B cell (primary cell): ENCODE data around the gene P2RX7.

Experiments used
- EZH2 ChIP-seq: IDR thresholded peaks from 2 replicates; pipeline ENCODE4 v1.6.1; 2012; ENCODE audit warnings: borderline replicate concordance, low read depth, mild to moderate bottlenecking, moderate library complexity, low read length; ENCODE audit not compliant: insufficient read depth, poor library complexity, severe bottlenecking
- TF ChIP-seq, protein P1 (sequence below): fragments of 200-600 bp; IDR thresholded peaks from one replicate; pipeline ENCODE4 v1.8.0; 2022; ENCODE audit warnings: antibody characterized with exemption, mild to moderate bottlenecking

DNA sequence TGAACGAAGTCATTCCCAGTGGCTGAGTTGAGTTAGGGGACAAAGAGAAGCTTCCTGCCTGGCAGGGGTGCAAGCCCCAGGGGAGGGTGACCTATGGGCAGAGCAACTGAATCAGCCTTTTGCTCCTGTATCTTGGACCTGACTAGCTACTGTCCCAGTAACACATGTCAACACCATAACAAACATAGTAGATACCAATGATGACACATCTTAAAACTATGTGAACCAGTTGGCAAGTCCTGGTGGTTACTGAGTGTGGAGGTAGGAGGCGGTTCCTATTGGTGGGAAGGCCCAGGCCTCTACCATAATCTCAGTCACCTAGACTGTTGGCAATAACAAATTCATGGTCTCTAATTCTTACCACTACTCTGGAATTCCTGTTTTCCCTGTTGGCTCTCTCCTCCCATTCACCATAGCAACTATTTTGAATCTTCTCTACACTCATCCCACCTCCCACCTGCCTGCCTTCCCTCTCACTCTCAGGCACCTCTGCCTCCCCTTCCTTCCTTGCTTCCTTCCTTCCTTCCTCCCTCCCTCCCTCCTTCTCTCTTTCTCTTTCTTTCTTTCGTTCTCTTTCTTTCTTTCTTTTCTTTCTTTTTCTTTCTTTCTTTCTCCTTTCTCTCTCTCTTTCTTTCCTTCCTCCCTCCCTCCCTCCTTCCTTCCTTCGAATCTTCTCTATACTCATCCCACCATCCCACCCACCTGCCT is 8.1 kb upstream of the P2RX7 start:
- TF ChIP-seq, protein P1, sequence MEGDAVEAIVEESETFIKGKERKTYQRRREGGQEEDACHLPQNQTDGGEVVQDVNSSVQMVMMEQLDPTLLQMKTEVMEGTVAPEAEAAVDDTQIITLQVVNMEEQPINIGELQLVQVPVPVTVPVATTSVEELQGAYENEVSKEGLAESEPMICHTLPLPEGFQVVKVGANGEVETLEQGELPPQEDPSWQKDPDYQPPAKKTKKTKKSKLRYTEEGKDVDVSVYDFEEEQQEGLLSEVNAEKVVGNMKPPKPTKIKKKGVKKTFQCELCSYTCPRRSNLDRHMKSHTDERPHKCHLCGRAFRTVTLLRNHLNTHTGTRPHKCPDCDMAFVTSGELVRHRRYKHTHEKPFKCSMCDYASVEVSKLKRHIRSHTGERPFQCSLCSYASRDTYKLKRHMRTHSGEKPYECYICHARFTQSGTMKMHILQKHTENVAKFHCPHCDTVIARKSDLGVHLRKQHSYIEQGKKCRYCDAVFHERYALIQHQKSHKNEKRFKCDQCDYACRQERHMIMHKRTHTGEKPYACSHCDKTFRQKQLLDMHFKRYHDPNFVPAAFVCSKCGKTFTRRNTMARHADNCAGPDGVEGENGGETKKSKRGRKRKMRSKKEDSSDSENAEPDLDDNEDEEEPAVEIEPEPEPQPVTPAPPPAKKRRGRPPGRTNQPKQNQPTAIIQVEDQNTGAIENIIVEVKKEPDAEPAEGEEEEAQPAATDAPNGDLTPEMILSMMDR = no peak
- TF ChIP-seq EZH2 = no peak
